ENCODE data around the gene PCNX1. TPM values are rescaled to one million over a fixed set of nuclear protein-coding genes. Genes with fewer than 3 reads are reported as not detected.
"Not testable (repeated sequence)": the region's sequence is repeated elsewhere in the genome, so short reads cannot be mapped to it uniquely, and the experiment has no call there.

The PCNX1 gene
- total RNA-seq, 1 experiment from 2014 or later = 10.9 TPM

DNA sequence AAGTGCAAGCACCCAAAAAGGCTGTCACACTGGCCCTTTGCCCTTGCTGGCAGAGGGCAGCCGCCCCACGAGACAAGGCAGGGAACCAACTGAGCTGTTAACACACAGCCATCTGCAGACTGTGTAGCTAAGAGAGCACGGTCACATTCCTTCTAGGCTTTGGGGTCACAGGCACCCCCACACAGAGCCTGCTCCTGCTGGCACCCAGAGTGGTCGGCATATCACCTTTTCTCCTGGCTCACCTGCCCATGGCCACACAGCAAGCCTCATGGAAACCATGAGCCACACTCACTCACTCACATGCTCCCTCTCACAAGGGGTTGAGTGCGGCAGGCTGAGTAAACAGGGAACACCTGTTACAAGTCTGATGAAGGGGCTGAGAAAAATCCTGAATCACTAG, 214.5 kb downstream of the PCNX1 start:
- DNase-seq (ENCODE audit: low spot score) = no peak

DNA sequence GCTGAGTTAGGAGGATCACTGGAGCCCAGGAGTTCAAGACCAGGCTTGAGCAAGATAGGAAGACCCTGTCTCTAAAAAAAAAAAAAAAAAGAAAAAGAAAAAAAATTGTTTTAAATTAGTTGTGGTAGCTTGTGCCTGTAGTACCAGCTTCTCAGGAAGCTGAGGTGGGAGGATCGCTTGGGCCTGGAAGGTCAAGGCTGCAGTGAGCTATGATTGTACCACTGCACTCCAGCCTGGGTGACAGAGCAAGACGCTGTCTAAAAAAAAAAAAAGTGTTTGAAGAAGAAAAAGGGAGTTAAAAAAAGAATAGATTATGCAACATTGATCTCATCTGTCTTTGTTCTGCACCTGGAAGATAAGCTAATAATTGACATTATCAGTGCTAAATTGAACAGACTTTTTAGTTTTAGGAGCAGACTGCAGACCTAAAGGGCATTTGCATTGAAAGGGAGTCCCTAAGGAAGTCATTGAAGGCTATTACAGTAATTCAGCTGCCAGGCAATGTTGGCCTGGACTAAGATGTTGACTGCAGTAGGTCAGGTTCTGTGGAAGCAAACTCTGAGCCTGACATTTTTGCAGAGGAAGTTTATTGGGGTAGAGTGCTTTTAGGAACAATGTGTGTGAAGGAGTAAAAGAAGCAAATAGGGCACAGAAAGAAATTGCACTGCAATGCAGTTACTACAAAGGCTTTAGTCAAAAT, 215.8 kb downstream of the PCNX1 start:
- DNase-seq (ENCODE audit: low spot score) = no peak

DNA sequence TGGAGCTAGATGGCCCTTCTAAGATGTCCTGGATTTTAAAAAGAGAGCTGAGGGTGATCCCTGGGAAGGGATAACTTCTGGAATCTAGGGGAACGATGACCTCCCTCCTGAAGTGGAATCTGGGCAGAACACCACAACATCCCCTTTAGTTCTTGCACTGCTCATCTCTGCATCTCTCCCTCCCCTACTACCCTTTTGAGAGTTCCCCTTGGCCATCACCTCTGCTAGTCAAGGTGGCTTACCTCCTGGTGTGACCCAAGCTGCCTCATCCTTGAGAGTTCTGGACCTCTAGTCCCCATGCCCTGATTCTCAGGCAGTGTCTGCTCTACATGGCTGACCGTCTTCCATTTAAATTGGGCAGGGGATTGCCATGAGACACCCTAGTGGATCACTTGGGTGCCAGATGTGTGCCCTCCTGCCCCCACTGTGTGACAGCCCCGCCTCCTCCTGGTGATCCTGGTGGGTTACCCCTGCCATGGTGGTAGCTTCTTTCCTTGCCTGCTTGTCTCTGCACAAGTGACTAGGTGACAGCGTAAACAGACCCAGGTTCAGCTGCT, 216.4 kb downstream of the PCNX1 start:
- DNase-seq (ENCODE audit: low spot score) = no peak

DNA sequence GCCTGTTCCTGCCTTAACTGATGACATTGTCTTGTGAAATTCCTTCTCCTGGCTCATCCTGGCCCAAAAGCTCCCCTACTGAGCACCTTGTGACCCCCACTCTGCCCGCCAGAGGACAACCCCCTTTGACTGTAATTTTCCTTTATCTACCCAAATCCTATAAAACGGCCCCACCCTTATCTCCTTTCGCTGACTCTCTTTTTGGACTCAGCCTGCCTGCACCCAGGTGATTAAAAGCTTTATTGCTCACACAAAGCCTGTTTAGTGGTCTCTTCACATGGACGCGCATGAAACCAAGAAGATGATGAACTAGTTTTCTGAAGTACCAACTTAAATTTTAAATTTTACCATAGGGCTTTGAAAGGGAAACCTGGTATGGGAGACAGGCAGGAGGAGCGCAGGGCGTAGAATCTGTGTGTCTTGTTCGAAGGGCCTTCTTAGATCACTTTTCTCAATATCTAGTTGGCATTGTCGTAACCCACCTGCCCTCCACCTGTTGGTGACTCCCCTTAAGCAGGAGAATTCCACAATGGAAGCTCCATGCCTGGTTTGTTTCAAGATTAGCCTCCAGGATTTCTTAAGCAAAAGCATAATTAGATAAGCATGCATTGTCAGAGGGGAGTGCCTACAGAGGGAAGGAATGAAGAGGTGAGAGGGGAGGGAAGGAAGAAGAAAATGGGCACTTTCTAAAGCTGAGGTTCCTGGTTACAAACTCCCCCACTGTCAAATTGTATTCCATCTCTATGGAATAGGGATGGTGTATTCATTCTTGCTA, 222.6 kb downstream of the PCNX1 start:
- DNase-seq (ENCODE audit: low spot score) = not testable (repeated sequence)

DNA sequence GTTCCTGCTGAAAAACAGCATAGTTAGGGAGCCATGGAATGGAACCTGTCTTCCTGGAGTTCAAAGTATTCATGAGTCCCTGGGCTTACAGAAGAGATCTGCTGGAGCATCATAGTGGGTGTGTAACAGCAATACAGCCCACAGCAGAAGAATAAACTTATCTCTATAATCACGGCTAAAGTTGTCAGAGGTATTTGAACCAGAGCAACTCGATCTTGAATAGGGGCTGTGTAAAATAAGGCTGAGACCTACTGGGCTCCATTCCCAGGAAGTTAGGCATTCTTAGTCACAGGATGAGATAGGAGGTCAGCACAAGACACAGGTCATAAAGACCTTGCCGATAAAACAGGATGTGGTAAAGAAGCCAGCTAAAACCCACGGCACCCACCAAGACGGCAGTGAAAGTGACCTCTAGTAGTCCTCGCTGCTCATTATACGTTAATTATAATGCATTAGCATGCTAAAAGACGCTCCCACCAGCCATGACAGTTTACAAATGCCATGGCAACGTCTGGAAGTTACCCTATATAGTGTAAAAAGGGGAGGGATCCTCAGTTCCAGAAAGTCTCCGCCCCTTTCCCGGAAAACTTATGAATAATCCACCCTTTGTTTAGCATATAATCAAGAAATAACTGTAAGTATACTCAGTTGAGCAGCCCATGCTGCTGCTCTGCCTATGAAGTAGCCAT, 223.4 kb downstream of the PCNX1 start:
- no peak for DNase-seq (ENCODE audit: low spot score)

DNA sequence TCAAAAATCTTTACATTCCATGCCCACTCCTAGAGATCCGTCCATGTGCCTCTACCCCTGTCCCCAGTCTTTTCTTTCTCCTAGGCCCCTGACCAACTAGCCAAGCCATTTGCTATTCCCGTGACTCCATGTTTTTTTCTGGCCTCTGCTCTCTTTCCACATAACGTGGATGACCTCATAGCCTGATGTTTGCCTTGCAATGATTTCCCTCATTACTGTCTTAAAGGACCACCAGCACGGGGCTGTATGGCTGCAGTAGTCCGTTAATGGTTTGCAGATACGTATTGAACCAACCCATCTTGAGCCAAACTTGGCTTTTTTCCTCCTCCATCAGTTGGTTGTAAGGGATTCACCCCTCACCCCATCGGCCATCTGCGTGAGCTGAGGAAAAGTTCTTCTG, 226.0 kb downstream of the PCNX1 start:
- DNase-seq (ENCODE audit: low spot score) = no peak

DNA sequence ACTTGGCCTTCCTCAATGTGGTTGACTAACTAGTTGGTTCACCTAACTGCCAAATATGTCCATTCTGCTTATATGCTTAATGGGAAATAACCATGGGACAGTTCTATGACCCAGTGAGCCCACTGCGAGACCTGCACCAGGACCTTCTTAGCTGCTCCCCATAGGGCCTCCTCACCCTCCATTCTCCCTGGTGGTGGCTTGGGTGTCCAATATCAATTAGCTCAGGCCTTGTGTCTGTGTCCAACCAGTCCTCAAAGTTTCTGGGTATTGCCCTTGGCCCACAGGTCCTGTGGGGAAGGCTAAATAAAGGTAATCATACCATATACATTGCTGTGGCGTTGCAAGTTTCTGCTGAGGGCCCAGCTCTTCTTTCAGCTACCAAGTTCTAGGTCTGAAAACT, 228.2 kb downstream of the PCNX1 start:
- DNase-seq (ENCODE audit: low spot score) = no peak

DNA sequence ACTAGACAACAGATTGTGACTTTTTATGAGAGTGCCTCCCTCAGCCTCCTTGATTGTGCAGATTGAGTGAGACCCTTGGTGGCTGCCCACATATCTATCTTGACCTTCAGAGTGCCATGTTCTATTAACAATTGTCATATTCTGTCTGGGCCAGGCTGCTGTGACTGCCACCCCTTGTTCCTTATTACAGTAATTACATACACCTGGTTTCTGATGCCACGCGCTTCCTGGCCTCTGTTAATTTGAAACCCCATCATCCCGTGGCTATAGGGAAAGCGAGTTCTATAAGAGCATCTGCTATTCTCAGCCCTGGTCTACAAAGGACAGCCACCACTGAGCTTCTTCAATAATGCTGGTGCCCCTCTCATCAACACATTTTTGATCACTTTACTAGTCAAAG, 228.7 kb downstream of the PCNX1 start:
- DNase-seq (ENCODE audit: low spot score) = no peak

DNA sequence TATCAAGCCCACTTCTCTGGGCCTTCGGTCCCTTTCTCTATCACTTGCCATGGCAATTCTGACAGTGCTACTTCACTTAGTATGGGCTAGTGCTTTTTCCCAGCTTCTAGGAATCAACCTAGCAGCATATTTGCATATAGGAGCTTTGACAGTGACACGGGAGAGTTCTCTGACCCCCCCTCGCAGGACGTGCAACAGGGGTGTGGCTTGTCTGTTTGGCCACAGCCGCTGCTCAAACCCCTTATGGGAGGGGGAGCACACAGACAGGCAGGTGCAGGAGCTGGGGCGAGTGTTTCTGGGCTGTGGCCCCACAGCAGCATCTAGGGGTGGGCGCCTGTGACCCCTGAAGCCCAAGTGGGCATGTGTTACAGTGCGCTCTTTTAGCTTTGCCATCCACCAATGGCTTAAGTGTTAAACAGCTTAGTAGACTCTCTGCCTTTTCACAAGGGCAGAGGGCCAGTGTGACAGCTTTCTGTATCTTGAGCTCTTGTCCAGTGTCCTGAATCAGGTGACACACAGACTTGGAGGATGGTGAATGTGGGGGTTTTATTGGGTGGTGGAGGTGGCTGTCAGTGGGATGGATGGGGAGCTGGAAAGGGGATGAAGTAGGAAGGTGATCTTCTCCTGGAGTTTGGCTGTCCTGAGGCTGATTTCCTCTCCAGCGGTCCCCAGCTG, 229.3 kb downstream of the PCNX1 start:
- DNase-seq (ENCODE audit: low spot score) = no peak

DNA sequence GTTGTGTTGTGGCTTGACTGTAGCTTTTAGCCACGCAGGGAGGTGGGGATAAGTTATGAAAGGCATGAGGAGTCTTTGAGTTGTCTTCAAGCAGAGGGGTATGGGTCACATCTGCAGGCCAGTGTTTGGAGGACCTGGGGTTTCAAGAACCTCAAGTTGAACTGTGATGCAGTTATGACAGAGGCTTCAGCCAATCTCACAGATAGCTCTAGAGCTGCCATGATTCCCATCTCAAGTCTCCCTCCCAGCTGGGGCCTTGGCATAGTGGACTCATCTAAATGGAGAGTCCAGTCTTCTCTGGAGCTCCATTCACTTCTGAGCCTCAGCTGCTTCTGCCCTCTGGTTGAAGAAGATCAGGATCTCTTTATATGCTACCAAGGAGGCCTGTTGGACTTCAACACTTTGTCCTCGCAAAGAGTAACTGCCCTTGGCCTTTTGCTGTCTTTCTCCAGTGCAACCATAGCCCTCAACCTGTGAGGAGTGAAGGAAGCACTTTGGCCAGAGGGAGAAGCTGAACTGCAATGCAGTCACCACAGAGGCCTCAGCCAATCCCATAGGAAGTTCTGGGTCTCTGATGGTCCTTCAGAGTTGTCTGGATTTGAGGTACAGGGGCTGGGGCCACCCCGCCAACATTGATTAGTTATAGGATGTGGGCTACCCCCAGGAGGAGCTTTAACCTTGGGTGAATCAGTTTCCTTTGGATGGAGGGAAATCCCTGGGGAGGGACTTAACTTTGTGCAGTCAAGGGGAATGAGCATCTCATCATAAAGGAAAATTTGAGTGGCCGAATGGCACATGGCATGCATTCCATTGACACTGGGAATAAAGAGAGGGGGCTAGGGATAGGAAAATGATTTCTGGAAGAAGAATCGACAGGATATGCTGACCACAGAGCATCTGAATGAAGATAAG, 230.5 kb downstream of the PCNX1 start:
- no peak for DNase-seq (ENCODE audit: low spot score)

DNA sequence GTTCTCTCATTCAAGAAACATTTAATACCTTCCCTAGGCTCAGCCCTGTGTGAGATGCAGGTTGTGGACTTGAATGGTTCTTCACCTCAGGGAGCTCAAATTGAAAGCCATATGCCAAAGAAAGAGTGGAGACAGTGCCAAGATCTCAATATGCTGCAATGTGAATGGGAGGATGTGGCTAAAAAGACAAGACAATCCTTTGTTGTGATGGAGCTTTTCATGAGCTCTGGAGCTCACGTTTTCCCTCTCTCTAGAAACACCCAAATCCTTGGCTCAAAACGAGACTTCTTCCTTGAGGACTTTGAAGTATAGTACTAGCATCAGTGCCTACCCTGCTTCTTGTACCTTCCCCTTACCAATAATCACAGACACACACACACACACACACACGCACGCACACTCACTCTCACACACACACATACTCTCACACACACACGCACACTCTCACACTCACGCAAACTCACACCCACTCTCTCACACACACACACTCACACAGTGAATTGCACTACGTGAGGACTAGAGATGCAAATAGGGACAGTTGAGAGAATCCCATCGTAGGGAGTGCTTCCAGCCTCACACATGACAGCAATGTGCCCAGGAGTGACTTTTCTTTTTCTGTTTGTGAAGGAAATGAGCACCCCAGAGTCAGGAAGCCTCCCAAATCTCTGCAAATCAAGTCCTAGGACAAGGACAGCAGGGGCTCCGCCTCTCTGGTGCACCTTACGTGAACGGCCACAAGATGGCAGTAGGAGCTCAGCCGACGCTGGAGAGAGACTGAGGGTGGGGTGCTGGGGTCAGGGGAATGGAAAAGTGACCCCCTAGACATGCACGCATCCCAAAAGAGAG, 231.4 kb downstream of the PCNX1 start:
- peak; percentile 62 for DNase-seq (ENCODE audit: low spot score)

DNA sequence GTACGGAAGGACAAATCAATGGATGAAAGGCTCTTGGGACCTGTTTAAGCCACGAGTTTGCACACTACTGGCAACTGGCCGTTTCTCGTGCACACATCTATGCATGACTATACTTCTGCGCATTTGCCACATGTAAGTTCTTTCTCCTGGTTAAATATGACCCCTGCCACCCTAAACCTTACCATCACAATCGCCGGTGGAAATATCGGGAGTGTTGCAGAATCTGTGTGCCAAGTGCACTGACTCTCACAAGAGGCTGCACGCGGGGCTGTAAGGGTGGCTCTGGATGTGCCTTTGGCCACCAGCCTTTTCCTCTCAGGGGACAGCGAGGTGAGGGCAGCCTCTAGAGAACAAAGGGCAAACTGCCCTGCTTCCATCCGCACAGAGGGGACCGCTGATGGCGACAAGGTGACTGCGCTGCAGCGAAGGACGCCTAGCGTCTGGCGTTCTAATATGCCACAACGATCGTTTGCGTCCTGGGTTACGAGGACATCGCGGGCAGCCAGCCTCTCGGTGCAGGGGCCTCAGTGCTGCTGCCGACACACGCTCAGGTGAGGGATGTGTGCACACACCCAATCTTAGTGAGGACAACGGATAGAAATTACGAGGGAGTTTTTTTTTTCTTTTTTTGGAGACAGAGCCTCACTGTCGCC, 232.2 kb downstream of the PCNX1 start:
- no peak for DNase-seq (ENCODE audit: low spot score)

DNA sequence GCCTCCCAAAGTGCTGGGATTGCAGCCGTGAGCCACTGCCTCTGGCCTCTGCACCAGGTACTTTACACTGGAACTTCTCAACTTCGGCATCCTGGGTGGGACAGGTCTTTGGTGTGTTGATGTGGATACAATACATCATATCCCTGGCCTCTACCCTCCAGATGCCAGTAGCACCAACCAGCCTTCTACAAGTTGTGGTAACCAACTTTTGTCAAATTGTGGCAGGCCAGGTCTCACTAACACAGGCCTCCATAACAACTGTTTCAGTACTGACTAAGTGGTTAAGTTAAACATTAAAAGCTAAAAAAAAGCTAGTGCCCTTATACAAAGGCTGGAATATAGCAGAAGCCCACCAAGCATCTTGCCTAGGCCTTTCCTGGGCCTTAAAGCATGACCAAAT, 232.9 kb downstream of the PCNX1 start:
- no peak for DNase-seq (ENCODE audit: low spot score)

DNA sequence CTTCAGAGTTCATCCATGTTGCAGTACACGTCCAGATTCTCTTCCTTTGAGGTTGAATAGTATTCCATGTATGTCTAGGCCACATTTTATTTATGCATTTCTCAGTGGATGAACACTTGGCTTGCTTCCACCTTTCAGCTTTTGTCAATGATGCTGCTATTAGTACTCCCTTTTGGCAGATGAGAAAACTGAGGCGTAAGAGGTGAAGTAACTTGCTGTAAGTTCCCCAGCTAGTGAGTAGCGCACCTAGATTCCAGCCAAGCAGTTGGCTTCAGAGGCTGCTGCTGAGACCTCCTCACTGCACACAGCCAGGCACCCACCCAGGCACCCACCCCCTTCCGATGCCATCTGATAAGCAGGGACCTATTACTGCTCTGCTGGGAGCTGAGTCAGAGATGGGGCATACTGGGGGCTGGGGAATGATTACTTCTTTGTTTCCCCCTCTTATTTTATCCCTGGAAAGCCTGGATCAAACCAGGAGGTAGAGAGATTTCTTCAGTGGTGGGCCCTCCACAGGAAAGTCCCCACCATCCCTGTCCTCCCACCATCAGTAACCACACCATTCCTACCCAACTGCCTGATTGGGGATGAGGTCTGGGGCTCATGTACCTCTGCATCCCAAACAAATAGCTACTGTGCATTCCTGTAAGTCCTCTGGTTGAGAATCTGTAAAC, 234.6 kb downstream of the PCNX1 start:
- DNase-seq (ENCODE audit: low spot score) = no peak

DNA sequence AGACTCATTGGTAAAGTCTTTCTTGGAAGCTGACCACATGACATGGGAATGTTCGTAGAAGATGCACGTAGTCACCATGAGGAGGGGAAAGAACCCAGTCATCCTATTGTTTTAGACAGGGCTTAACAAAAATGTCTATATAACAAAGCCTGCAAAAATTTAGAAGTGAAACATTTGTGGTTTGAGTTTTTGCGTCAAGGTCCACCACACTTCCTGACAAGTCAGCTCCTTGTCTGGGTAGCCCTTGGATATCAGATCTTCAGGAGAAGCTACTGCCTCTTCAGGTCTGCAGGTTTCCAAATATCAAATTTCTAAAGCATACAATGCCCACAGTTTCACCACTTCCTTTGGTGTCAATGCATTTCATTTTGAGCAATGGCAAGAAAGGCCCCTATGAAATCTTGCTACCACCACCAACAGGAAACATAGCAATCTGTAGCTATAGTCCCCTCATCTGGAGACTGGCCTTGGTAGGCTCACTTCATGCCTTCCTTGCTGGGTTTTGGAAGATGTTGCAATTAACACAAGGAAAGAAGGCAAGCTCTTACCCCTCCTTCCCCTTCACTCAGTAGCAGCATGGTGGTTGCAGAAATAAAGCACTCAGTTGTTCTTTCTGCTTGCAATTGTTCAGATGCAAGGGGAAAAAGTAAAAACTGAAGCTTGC, 235.2 kb downstream of the PCNX1 start:
- DNase-seq (ENCODE audit: low spot score) = no peak

DNA sequence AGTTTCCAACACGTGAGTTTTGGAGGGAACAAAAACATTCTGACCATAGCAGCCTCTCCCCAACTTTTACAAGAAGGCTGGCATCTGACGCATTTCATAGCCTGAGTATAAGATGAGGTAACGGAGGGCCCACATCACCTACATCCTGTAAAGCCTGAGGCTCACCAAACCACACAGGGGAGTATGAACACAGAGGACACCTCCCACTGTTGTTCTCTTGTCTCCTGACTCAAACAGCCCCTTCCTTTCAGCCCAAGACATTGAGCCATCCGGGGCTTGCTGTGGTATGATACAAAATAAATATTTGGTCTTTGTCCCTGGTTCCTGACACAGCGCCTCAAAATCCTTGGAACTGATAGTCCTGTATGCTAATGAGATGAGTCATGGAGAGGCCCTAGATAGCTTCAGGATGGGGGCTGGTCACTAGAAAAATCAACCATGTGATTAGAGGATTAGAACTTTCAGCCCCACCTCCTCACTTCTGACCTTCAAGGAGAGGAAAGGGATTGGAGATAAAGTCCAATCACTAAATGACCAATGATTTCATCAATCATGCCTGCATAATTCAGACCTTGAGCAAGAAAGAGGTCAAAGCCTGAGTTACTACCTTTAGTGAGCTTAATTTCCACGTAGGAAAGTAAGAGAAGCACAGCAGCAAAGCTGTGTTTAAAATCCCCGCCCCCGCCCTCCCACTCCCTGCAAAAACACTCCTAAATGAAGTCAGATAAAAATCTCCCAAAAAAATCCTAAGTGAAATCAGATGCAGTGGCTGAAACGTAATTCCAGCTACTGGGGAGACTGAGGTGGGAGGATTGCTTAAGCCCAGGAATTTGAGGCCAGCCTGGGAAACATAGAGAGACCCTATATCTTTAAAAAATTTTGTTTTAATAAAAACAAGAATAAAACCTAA, 236.4 kb downstream of the PCNX1 start:
- DNase-seq (ENCODE audit: low spot score) = no peak

DNA sequence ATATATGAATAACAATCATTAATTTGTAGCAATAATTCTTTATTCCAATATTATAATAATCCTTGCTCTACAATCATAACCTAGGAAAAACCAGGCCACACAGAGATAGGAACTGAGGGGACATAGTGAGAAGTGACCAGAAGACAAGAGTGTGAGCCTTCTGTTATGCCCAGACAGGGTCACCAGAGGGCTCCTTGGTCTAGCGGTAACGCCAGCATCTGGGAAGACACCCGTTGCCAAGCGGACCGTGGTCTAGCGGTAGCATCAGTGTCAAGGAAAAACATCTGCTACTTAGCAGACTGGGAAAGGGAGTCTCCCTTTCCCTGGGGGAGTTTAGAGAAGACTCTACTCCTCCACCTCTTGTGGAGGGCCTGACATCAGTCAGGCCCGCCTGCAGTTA, 240.1 kb downstream of the PCNX1 start:
- DNase-seq (ENCODE audit: low spot score) = not testable (repeated sequence)

Data from HT-29 (cell line).